Measurements from ENCODE around the gene GPR179. TPM values are rescaled to one million over a fixed set of nuclear protein-coding genes. Genes with fewer than 3 reads are reported as not detected.

GPR179 gene
- total RNA-seq, 2 experiments from 2014 or later, result 0.32 to 1.1 TPM

GRCh38 chr17:38341035-38341721 lies 2.6 kb downstream of the GPR179 start:
- H3K9me2 ChIP-seq (ENCODE audit: insufficient read depth, low read length), result no peaks in the 10 kb centered on the region
- H3K4me3 ChIP-seq (ENCODE audit: low read depth, low read length, poor library complexity, severe bottlenecking), result no peak overlapping the region
- no peak overlapping the region for H3K27ac ChIP-seq (ENCODE audit: low read depth, low read length, poor library complexity, severe bottlenecking)
- CTCF ChIA-PET (ENCODE audit: unreplicated experiment), result interaction anchor here (0.6 kb wide), 1 partner anchor 327 kb away, joined by 3 read pairs; no protein-coding TSS in a partner anchor
- no peaks in the 10 kb centered on the region for H3K79me2 ChIP-seq (ENCODE audit: insufficient read depth, low read depth, low read length)
- no peaks in the 10 kb centered on the region for H4K20me1 ChIP-seq (ENCODE audit: insufficient read depth, low read length)
- no TSS peak for BruUV-seq (replicated peaks)
- intact Hi-C loops (cut with micrococcal nuclease; ENCODE audit: unreplicated experiment), result no loop called here
- TF ChIP-seq CTCF (conservative IDR thresholded peaks at IDR 0.05; ENCODE audit: low read length) (no peak), EZH2phosphoT487 (IDR thresholded peaks at IDR 0.05; ENCODE audit: borderline replicate concordance, low read depth, low read length) (no peak)
- H3K4me2 ChIP-seq (ENCODE audit: low read length), result no peak overlapping the region
- no peaks in the 10 kb centered on the region for H3K36me3 ChIP-seq (ENCODE audit: insufficient read depth, low read length)
- no peaks in the 10 kb centered on the region for H3K9me3 ChIP-seq (ENCODE audit: low read length)
- POLR2A ChIA-PET, result interaction anchor here (1.0 kb wide), 1 partner anchor 12 kb away, joined by 3 read pairs; no protein-coding TSS in a partner anchor
- DNase-seq (ENCODE audit: low spot score), result no peak
- H2AFZ ChIP-seq (ENCODE audit: low read length), result peak overlapping the region; percentile 42; the same call in 1 of the 2 replicates
- peaks cover 5% of the 10 kb centered on the region for H3K4me1 ChIP-seq (ENCODE audit: insufficient read depth, low read length, poor library complexity, severe bottlenecking)

GRCh38 chr17:38339891-38340290 lies 3.9 kb downstream of the GPR179 start:
- H3K79me2 ChIP-seq (ENCODE audit: insufficient read depth, low read depth, low read length), result no peaks in the 10 kb centered on the region
- H3K27ac ChIP-seq (ENCODE audit: low read depth, low read length, poor library complexity, severe bottlenecking), result no peak overlapping the region
- no peaks in the 10 kb centered on the region for H3K36me3 ChIP-seq (ENCODE audit: insufficient read depth, low read length)
- BruUV-seq (replicated peaks), result no TSS peak
- no peak overlapping the region for H2AFZ ChIP-seq (ENCODE audit: low read length)
- H3K4me2 ChIP-seq (ENCODE audit: low read length), result no peak overlapping the region
- intact Hi-C loops (cut with micrococcal nuclease; ENCODE audit: unreplicated experiment), result no loop called here
- no peaks in the 10 kb centered on the region for H3K9me2 ChIP-seq (ENCODE audit: insufficient read depth, low read length)
- no peaks in the 10 kb centered on the region for H4K20me1 ChIP-seq (ENCODE audit: insufficient read depth, low read length)
- POLR2A ChIA-PET, result interaction anchor here (0.5 to 1.1 kb wide), 3 partner anchors 9 to 75 kb away, joined by 3 to 7 read pairs (median 4); no protein-coding TSS in a partner anchor
- no peaks in the 10 kb centered on the region for H3K9me3 ChIP-seq (ENCODE audit: low read length)
- TF ChIP-seq EZH2phosphoT487 (IDR thresholded peaks at IDR 0.05; ENCODE audit: borderline replicate concordance, low read depth, low read length), result no peak
- TF ChIP-seq CTCF (conservative IDR thresholded peaks at IDR 0.05; ENCODE audit: low read length), result no peak
- CTCF ChIA-PET (ENCODE audit: unreplicated experiment), result interaction anchor here (0.5 to 1.2 kb wide), 2 partner anchors 10 to 80 kb away, joined by 3 to 4 read pairs; no protein-coding TSS in a partner anchor
- DNase-seq (ENCODE audit: low spot score), result no peak
- no peak overlapping the region for H3K4me3 ChIP-seq (ENCODE audit: low read depth, low read length, poor library complexity, severe bottlenecking)
- peaks cover 5% of the 10 kb centered on the region for H3K4me1 ChIP-seq (ENCODE audit: insufficient read depth, low read length, poor library complexity, severe bottlenecking)

- Histone ChIP-seq H3K4me1 (ENCODE audit: insufficient read depth, low read length, poor library complexity, severe bottlenecking) (peaks cover 5% of the 10 kb centered on the region), H3K4me3 (ENCODE audit: low read depth, low read length, poor library complexity, severe bottlenecking) (no peak overlapping the region), H3K9me2 (ENCODE audit: insufficient read depth, low read length) (no peaks in the 10 kb centered on the region), H2AFZ (ENCODE audit: low read length) (no peak overlapping the region), H3K79me2 (ENCODE audit: insufficient read depth, low read depth, low read length) (no peaks in the 10 kb centered on the region), H3K4me2 (ENCODE audit: low read length) (no peak overlapping the region), H3K36me3 (ENCODE audit: insufficient read depth, low read length) (no peaks in the 10 kb centered on the region), H3K9me3 (ENCODE audit: low read length) (no peaks in the 10 kb centered on the region), H4K20me1 (ENCODE audit: insufficient read depth, low read length) (no peaks in the 10 kb centered on the region), H3K27ac (ENCODE audit: low read depth, low read length, poor library complexity, severe bottlenecking) (no peak overlapping the region)
- BruUV-seq (replicated peaks), result no TSS peak
- no peak for DNase-seq (ENCODE audit: low spot score)
- POLR2A ChIA-PET, result interaction anchor here (0.8 to 0.9 kb wide), 2 partner anchors 14 to 75 kb away, joined by 3 read pairs; no protein-coding TSS in a partner anchor
- TF ChIP-seq CTCF (conservative IDR thresholded peaks at IDR 0.05; ENCODE audit: low read length) (no peak), EZH2phosphoT487 (IDR thresholded peaks at IDR 0.05; ENCODE audit: borderline replicate concordance, low read depth, low read length) (no peak)
- CTCF ChIA-PET (ENCODE audit: unreplicated experiment), result no interaction called here
- intact Hi-C loops (cut with micrococcal nuclease; ENCODE audit: unreplicated experiment), result no loop called here
These were observed 5.2 kb downstream of the GPR179 start for GRCh38 chr17:38338535-38338934.

Measured in OCI-LY7 (cell line).